Body of pancreas (tissue), 4 donors: ENCODE measurements around the gene LRRC45. TPM values are rescaled to one million over a fixed set of nuclear protein-coding genes. Genes with fewer than 3 reads are reported as not detected.

Experiments used
- ATAC-seq: fragments of 150-250 bp; one replicate; pipeline ENCODE4 v1.9.1; 2016
- DNase-seq, 4 donors: peaks; one replicate each; pipeline ENCODE4 v3.0.0-alpha.2; 2019
- H3K27ac ChIP-seq, 4 donors: fragments of 200-600 bp; sonication (generic); 1 replicate in 3 of 4; 2 replicates in 1 of 4; pipeline versions ENCODE4 v1.5.1 to v1.6.1; 2016 to 2019; ENCODE audit warnings: mild to moderate bottlenecking in 1 of 4, mixed read lengths in 1 of 4, moderate library complexity in 1 of 4
- H3K27me3 ChIP-seq, 2 donors: fragments of 200-600 bp; sonication (generic); one replicate each; pipeline ENCODE4 v1.6.0; 2016; ENCODE audit warnings: mild to moderate bottlenecking in 1 of 2
- H3K36me3 ChIP-seq, 2 donors: fragments of 200-600 bp; sonication (generic); replicated peaks in 1 of 2; 2 replicates each; pipeline ENCODE4 v1.5.1; 2016; ENCODE audit warnings: low read depth in 2 of 2; ENCODE audit not compliant: insufficient read depth in 1 of 2
- H3K4me1 ChIP-seq: fragments of 200-600 bp; sonication (generic); one replicate; pipeline ENCODE4 v1.6.0; 2016
- H3K4me3 ChIP-seq, 2 donors: fragments of 200-600 bp; sonication (generic); 1 replicate in 1 of 2; 2 replicates in 1 of 2; pipeline ENCODE4 v1.5.1; 2016 to 2019
- H3K9me3 ChIP-seq, 3 donors: fragments of 200-600 bp; sonication (generic); 1 replicate in 2 of 3; 2 replicates in 1 of 3; pipeline ENCODE4 v1.5.1; 2016
- POLR2A ChIP-seq, 3 donors: fragments of 450-650 bp; IDR thresholded peaks; one replicate each; pipeline ENCODE4 v1.6.1; 2016; ENCODE audit warnings: antibody characterized with exemption in 3 of 3, mild to moderate bottlenecking in 2 of 3
- WGBS, 2 donors: methylation state at CpG; one replicate each; pipeline ENCODE4 v1.1.5; 2017; 5-methylcytosine and 5-hydroxymethylcytosine counted together
- intact Hi-C: fragments of 100-400 bp; cut with DNase I; formaldehyde crosslinking; loops from one replicate; pipeline ENCODE4 v1.15.1; 2023
- total RNA-seq, 2 donors: library from RNA; depleted of rRNA; stranded (reverse); fragments of >200 nt; gene quantifications; one replicate each; pipeline ENCODE4 v1.1.0, GENCODE V29; 2016
- TF ChIP-seq, protein P1 (sequence below), 7 experiments: fragments of 450-650 bp in 4 of 7; fragments of 200-600 bp in 3 of 7; sonication (generic) in 3 of 7; IDR thresholded peaks; one replicate each; pipeline ENCODE4 v1.5.1; 2016 to 2019; ENCODE audit warnings: antibody characterized with exemption in 7 of 7

The LRRC45 gene
- total RNA-seq, 2 donors from 2014 or later, result 8.0 to 36.3 TPM

DNA sequence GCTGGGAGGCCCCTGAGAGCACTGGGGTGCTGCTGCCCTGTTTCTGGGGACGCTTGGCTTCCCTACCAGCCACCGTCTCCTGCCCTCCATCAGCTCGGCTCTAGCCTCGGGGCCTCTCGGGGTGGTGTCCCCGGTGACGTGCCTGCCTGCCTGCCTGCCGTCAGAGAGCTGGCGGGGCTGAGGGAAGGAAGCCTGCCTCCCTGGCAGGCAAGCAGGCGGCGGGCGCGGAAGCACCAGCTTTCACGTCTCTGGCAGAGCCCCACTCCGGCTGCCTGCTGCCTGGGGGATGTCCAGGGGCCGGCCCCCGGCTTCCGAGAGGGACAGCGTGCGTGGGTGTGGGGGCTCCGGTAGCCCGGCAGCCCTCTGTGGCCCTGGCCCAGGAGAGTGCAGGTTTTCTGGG is 9.8 kb upstream of the LRRC45 start:
- no peak for TF ChIP-seq POLR2A (IDR thresholded peaks at IDR 0.05)
- TF ChIP-seq, protein P1, sequence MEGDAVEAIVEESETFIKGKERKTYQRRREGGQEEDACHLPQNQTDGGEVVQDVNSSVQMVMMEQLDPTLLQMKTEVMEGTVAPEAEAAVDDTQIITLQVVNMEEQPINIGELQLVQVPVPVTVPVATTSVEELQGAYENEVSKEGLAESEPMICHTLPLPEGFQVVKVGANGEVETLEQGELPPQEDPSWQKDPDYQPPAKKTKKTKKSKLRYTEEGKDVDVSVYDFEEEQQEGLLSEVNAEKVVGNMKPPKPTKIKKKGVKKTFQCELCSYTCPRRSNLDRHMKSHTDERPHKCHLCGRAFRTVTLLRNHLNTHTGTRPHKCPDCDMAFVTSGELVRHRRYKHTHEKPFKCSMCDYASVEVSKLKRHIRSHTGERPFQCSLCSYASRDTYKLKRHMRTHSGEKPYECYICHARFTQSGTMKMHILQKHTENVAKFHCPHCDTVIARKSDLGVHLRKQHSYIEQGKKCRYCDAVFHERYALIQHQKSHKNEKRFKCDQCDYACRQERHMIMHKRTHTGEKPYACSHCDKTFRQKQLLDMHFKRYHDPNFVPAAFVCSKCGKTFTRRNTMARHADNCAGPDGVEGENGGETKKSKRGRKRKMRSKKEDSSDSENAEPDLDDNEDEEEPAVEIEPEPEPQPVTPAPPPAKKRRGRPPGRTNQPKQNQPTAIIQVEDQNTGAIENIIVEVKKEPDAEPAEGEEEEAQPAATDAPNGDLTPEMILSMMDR (IDR thresholded peaks at IDR 0.05), result no peak
- ATAC-seq (no peak), DNase-seq (no peak)
- 82% methylated on average over 22 of the region's 22 CpGs; no CpG with 5 or more reads in 1 of the 2 donors for WGBS, 2 donors
- Histone ChIP-seq H3K36me3 (no peaks in the 10 kb centered on the region), H3K27ac (no peak overlapping the region), H3K9me3 (no peaks in the 10 kb centered on the region), H3K27me3 (no peaks in the 10 kb centered on the region), H3K4me3 (no peak overlapping the region), H3K4me1 (peaks cover 10% of the 10 kb centered on the region)
- intact Hi-C loops, result no loop called here

DNA sequence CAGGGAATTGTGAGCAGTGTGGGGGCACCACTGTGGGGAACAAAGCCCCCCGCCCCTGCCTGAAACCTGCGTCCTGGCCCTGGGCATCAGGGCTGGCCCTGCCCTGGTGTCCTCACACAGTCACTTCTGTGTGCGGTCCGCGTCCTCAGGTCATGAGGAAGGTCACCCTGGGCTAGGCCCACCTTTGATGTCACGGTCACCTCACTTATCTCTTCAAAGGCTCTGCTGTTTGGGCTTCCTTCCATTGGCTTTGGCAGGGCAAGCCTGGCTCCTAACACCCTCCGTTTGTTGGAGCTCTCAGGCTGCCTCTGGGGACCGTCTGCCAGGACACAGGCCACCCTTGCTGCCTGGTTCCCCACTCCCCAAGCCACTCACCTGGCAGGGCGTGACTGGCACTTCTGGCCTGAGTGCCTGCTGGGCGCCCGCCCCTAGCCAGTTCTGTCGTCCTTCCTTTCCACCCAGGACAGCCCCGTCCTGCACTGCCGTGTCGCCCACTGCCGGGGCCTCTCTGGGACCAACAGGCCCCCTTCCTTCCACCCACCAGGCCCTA is 9.3 kb upstream of the LRRC45 start:
- Histone ChIP-seq H3K27me3 (no peaks in the 10 kb centered on the region), H3K27ac (no peak overlapping the region), H3K4me3 (no peak overlapping the region), H3K9me3 (no peaks in the 10 kb centered on the region), H3K36me3 (no peaks in the 10 kb centered on the region), H3K4me1 (peaks cover 15% of the 10 kb centered on the region)
- WGBS, 2 donors, result 88 to 93% methylated on average over 13 to 16 of the region's 16 CpGs
- TF ChIP-seq, protein P1 (IDR thresholded peaks at IDR 0.05), result no peak
- no peak for TF ChIP-seq POLR2A (IDR thresholded peaks at IDR 0.05)
- ATAC-seq (no peak), DNase-seq (no peak)
- intact Hi-C loops, result no loop called here

DNA sequence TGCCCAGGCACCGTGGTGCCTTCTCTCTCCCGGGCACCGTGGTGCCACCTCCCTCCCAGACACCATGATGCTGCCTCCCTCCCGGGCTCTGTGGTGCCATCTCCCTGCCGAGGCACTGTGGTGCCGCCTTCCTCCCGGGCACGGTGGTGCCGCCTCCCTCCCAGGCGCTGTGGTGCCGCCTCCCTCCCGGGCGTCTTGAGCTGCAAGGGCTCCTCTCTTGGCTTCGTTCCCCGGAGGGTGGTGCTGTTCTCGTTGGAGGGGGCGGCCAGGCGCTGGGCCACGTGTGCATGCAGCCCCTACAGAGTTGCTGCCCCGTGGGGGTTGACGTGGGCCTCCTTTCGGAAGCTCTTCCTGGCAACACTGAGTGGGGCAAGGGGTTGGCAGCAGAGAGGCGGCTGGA is 8.7 kb upstream of the LRRC45 start:
- peaks cover 21% of the 10 kb centered on the region for H3K4me1 ChIP-seq
- 68 to 79% methylated on average over 19 to 22 of the region's 23 CpGs for WGBS, 2 donors
- H3K4me3 ChIP-seq, result no peak overlapping the region
- H3K9me3 ChIP-seq, result no peaks in the 10 kb centered on the region
- DNase-seq (no peak), ATAC-seq (no peak)
- no peaks in the 10 kb centered on the region for H3K36me3 ChIP-seq
- no peaks in the 10 kb centered on the region for H3K27me3 ChIP-seq
- intact Hi-C loops, result no loop called here
- TF ChIP-seq POLR2A (IDR thresholded peaks at IDR 0.05), result no peak
- TF ChIP-seq, protein P1 (IDR thresholded peaks at IDR 0.05), result no peak
- H3K27ac ChIP-seq, result no peak overlapping the region

DNA sequence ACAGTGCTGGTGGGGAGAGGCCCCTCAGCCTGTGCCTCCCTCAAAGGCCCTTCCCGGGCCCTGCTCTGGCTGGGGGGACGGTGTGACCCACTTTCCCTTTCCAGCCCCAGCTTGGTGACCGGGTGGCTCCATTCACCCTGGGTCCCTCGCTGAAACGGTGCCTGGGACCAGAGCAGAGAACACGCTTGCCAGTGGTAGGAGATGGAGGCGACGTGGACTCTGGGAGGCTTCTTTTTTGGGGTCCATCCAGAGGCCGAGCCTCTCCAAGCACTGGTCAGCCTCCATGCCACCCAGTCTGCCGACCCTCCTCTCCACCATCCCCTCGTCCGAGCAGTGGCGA is 8.2 kb upstream of the LRRC45 start:
- peaks cover 21% of the 10 kb centered on the region for H3K4me1 ChIP-seq
- intact Hi-C loops, result no loop called here
- WGBS, 2 donors, result 77 to 82% methylated on average over 8 to 12 of the region's 13 CpGs
- no peak overlapping the region for H3K4me3 ChIP-seq
- H3K36me3 ChIP-seq, result no peaks in the 10 kb centered on the region
- no peak for DNase-seq
- no peak overlapping the region for H3K27ac ChIP-seq
- H3K27me3 ChIP-seq, result no peaks in the 10 kb centered on the region
- H3K9me3 ChIP-seq, result no peaks in the 10 kb centered on the region
- ATAC-seq, result no peak
- TF ChIP-seq, protein P1 (IDR thresholded peaks at IDR 0.05), result no peak
- no peak for TF ChIP-seq POLR2A (IDR thresholded peaks at IDR 0.05)

DNA sequence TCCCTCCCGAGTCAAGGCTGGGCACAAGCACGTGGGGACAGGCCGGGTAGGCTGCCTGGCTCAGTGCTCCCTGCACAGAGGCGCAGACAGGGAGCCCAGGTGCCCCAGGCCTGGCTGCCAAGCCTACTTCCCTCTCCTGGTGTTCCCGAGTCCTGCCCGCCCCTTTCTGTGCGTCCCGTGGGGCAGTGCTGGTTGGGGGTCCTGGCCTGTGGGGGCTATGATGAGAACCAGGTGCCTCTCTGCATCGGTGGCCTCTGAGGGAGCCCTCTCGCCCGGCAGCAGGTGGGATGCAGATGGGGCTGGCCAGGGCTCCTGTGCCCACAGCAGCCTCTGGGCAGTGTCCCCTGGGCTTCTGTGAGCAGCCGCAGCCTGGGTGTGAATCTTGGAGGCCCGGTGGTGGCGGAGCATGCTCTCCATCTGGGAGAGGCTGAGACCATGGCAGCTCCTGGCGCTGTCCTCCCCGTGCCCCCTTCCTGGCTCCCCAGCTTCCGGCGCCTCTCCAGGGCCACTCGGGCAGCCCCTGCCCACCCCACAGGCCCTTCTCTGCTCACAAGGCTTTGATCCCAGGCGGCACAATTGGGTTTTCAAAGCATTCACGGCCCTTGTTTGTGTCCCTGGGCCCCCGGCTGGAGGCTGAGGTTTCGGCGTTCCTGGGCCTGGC is 7.7 kb upstream of the LRRC45 start:
- TF ChIP-seq POLR2A (IDR thresholded peaks at IDR 0.05), result no peak
- TF ChIP-seq, protein P1 (IDR thresholded peaks at IDR 0.05), result no peak
- WGBS, 2 donors, result 84 to 88% methylated on average over 12 to 18 of the region's 24 CpGs
- peaks cover 25% of the 10 kb centered on the region for H3K4me1 ChIP-seq
- no peak overlapping the region for H3K27ac ChIP-seq
- intact Hi-C loops, result no loop called here
- no peak overlapping the region for H3K4me3 ChIP-seq
- no peak for ATAC-seq
- no peaks in the 10 kb centered on the region for H3K27me3 ChIP-seq
- no peaks in the 10 kb centered on the region for H3K36me3 ChIP-seq
- no peaks in the 10 kb centered on the region for H3K9me3 ChIP-seq
- no peak for DNase-seq
